ENCODE results near the gene ST6GALNAC4.

GRCh38 chr9:127946728-127947127 lies 29.9 kb upstream of the ST6GALNAC4 start:
- no peak for TF ChIP-seq POLR2AphosphoS5 (IDR thresholded peaks at IDR 0.05; ENCODE audit: borderline replicate concordance, low read depth, low read length)
- no peak for TF ChIP-seq EZH2 (IDR thresholded peaks at IDR 0.05)

Measured in SK-N-MC (cell line).